ENCODE data around the gene PEX11B. TPM values are rescaled to one million over a fixed set of nuclear protein-coding genes. Genes with fewer than 3 reads are reported as not detected.

PEX11B gene
- total and polyA plus RNA-seq, 2 of the 4 experiments (the other 2 are of a cell fraction): 15.4 to 24.3 TPM

GRCh38 chr1:145957443-145958319 lies 39.2 kb upstream of the PEX11B start, which contains the start of gene LIX1L (continued):
- no peak for TF ChIP-seq RAD21 (IDR thresholded peaks at IDR 0.05; ENCODE audit: low read length)
- TF ChIP-seq NFE2L2 (IDR thresholded peaks at IDR 0.05; ENCODE audit: low read depth, low read length): peak; percentile 8; the same call in 1 of the 2 replicates
- TF ChIP-seq RFX5 (IDR thresholded peaks at IDR 0.05; ENCODE audit: low read depth, low read length): no peak
- peak; percentile 86 for TF ChIP-seq POLR2A (IDR thresholded peaks at IDR 0.05; ENCODE audit: low read depth, low read length)

All from IMR-90 (cell line).